Stomach (tissue), 9 donors: ENCODE measurements around the gene CA6. TPM values are rescaled to one million over a fixed set of nuclear protein-coding genes. Genes with fewer than 3 reads are reported as not detected.
A peak's percentile ranks its signal among the peaks of the same experiment; 100 is the strongest.

Experiments used
- DNase-seq, 2 donors: peaks; one replicate each; pipeline versions ENCODE4 v3.0.0 to v3.0.0-alpha.2; 2013 to 2019
- H3K27ac ChIP-seq, 5 donors: fragments of 200-600 bp in 4 of 5; sonication (generic) in 4 of 5; one replicate each; pipeline ENCODE4 v1.5.1; 2013 to 2019; ENCODE audit warnings: mild to moderate bottlenecking in 1 of 5, moderate library complexity in 1 of 5
- H3K27me3 ChIP-seq, 3 donors: fragments of 200-600 bp; sonication (generic); one replicate each; pipeline ENCODE4 v1.5.1; 2017 to 2019; ENCODE audit warnings: mixed run types in 1 of 3
- H3K36me3 ChIP-seq, 4 donors: fragments of 200-600 bp; sonication (generic); 1 replicate in 3 of 4; 2 replicates in 1 of 4; pipeline ENCODE4 v1.5.1; 2016 to 2019
- H3K4me1 ChIP-seq, 4 donors: fragments of 200-600 bp; sonication (generic); one replicate each; pipeline ENCODE4 v1.5.1; 2016 to 2019
- H3K4me3 ChIP-seq, 4 donors: fragments of 200-600 bp; sonication (generic) in 3 of 4; one replicate each; pipeline ENCODE4 v1.5.1; 2016 to 2019; ENCODE audit warnings: mild to moderate bottlenecking in 1 of 4
- H3K9me3 ChIP-seq, 4 donors: fragments of 200-600 bp; sonication (generic); one replicate each; pipeline ENCODE4 v1.5.1; 2016 to 2019
- EP300 ChIP-seq: sonication (generic); formaldehyde crosslinking; IDR thresholded peaks from one replicate; pipeline ENCODE4 v1.6.1; 2017; ENCODE audit warnings: antibody characterized with exemption
- POLR2A ChIP-seq, 4 donors: fragments of 450-650 bp; IDR thresholded peaks; one replicate each; pipeline ENCODE4 v1.6.1; 2016; ENCODE audit warnings: antibody characterized with exemption in 4 of 4, control low read depth in 2 of 4, mild to moderate bottlenecking in 1 of 4, moderate library complexity in 1 of 4
- POLR2AphosphoS5 ChIP-seq, 3 donors: sonication (generic); formaldehyde crosslinking; IDR thresholded peaks; one replicate each; pipeline ENCODE4 v1.6.1; 2016; ENCODE audit warnings: antibody characterized with exemption in 3 of 3
- WGBS, 5 donors: extraction: QIAGEN DNeasy Blood & Tissue Kit in 3 of 5; methylation state at CpG; one replicate each; pipeline versions ENCODE4 v1.1.5 to v1.1.7; 2013 to 2018; 5-methylcytosine and 5-hydroxymethylcytosine counted together
- intact Hi-C: fragments of 100-400 bp; cut with DNase I; formaldehyde crosslinking; loops from one replicate; pipeline ENCODE4 v1.15.1; 2023; ENCODE audit warnings: low total_unique reads
- polyA plus RNA-seq, 3 donors: library from polyadenylated mRNA; stranded (reverse); fragments of 200-250 nt; gene quantifications; one replicate each; pipeline ENCODE4 v1.2.3, GENCODE V29; 2013
- total RNA-seq, 5 donors: library from RNA; depleted of rRNA; stranded (reverse); fragments of >200 nt; gene quantifications; one replicate each; pipeline versions ENCODE4 v1.1.0 to v1.2.3, GENCODE V29; 2014 to 2016
- TF ChIP-seq, protein P1 (sequence below), 7 experiments: fragments of 450-650 bp in 4 of 7; fragments of 200-600 bp in 3 of 7; sonication (generic) in 3 of 7; IDR thresholded peaks; one replicate each; pipeline ENCODE4 v1.5.1; 2016 to 2019; ENCODE audit warnings: antibody characterized with exemption in 7 of 7, control low read depth in 2 of 7, mild to moderate bottlenecking in 1 of 7
- donor health status: healthy with polysubstance abuse.
- donor health status: Bipolar disorder and iron deficiency.
- donor health status: healthy.

Gene CA6
- total and polyA plus RNA-seq, 8 donors: not detected

DNA sequence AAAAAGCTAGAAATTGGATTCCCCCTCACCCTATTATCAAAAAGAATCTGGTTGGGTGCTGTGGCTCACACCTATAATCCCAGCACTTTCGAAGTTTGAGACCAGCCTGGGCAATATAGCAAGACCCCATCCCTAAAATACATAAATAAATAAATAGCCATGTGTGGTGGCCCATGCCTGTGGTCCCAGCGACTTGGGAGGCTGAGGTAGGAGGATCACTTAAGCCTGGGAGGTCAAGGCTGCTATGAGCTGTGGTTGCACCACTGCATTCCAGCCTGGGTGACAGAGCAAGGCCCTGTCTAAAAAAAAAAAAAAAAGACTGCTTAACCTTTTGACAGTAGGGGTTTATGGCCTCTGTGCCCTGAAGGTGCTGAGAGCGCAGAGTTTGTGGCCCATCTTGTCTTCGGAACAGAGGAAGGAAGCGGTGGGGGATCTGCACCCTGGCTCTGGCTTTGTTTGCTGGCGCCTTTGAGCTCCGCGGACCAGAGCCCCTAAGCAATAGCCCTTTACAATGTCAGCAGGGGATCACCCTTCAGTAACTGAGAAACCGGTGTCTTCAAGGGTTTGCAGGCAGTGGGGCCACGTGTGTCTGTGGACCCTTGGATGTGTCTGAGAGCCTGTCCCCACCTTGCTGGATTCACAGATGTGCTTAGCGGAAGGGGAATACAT, 58.5 kb downstream of the CA6 start:
- no peak overlapping the region for H3K4me3 ChIP-seq
- H3K27ac ChIP-seq: no peak overlapping the region
- no peaks in the 10 kb centered on the region for H3K36me3 ChIP-seq
- H3K9me3 ChIP-seq: no peaks in the 10 kb centered on the region
- DNase-seq: peak in 1 of 2 donors; percentile 26
- TF ChIP-seq EP300: no peak
- no peak for TF ChIP-seq POLR2A (IDR thresholded peaks at IDR 0.05)
- no peak for TF ChIP-seq POLR2AphosphoS5 (IDR thresholded peaks at IDR 0.05)
- TF ChIP-seq, protein P1, sequence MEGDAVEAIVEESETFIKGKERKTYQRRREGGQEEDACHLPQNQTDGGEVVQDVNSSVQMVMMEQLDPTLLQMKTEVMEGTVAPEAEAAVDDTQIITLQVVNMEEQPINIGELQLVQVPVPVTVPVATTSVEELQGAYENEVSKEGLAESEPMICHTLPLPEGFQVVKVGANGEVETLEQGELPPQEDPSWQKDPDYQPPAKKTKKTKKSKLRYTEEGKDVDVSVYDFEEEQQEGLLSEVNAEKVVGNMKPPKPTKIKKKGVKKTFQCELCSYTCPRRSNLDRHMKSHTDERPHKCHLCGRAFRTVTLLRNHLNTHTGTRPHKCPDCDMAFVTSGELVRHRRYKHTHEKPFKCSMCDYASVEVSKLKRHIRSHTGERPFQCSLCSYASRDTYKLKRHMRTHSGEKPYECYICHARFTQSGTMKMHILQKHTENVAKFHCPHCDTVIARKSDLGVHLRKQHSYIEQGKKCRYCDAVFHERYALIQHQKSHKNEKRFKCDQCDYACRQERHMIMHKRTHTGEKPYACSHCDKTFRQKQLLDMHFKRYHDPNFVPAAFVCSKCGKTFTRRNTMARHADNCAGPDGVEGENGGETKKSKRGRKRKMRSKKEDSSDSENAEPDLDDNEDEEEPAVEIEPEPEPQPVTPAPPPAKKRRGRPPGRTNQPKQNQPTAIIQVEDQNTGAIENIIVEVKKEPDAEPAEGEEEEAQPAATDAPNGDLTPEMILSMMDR (IDR thresholded peaks at IDR 0.05): no peak
- H3K27me3 ChIP-seq: no peaks in the 10 kb centered on the region
- intact Hi-C loops: no loop called here
- peaks cover 0 to 7% (median 6%) of the 10 kb centered on the region in 4 donors for H3K4me1 ChIP-seq
- WGBS, 5 donors: 80 to 88% (median 83%) methylated on average over 11 of the region's 11 CpGs

GRCh38 chr1:9004700-9005394, 59.2 kb downstream of the CA6 start:
- intact Hi-C loops: no loop called here
- no peaks in the 10 kb centered on the region for H3K9me3 ChIP-seq
- DNase-seq: peak; percentile 85 to 92
- no peak overlapping the region for H3K27ac ChIP-seq
- H3K4me1 ChIP-seq: peaks cover 0 to 7% (median 6%) of the 10 kb centered on the region in 4 donors
- WGBS, 5 donors: 49 to 79% (median 51%) methylated on average over 13 to 22 of the region's 22 CpGs
- no peaks in the 10 kb centered on the region for H3K27me3 ChIP-seq
- H3K36me3 ChIP-seq: no peaks in the 10 kb centered on the region
- no peak for TF ChIP-seq EP300
- TF ChIP-seq, protein P1 (IDR thresholded peaks at IDR 0.05): peak in 5 of 7 experiments; percentile 67 to 97 (median 92)
- H3K4me3 ChIP-seq: no peak overlapping the region

DNA sequence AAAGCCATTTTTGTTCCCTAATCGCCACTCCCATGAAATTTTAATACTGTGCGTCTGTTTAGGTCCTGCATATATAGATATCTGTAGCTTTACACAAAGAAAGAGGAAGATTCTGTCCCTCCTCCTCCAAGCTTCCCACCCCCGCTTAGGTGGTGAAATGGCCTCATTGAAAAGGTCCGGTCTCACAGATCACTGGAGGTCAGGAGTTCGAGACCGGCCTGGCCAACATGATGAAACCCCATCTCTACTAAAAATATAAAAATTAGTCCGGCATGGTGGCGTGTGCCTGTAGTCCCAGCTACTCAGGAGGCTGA, 59.7 kb downstream of the CA6 start:
- no peak overlapping the region for H3K4me3 ChIP-seq
- H3K27ac ChIP-seq: no peak overlapping the region
- whole genome bisulfite sequencing, 5 donors: 52 to 68% (median 61%) methylated on average over 7 to 8 of the region's 8 CpGs
- no peaks in the 10 kb centered on the region for H3K27me3 ChIP-seq
- no peak for TF ChIP-seq POLR2AphosphoS5 (IDR thresholded peaks at IDR 0.05)
- TF ChIP-seq EP300: no peak
- TF ChIP-seq, protein P1 (IDR thresholded peaks at IDR 0.05): no peak
- TF ChIP-seq POLR2A (IDR thresholded peaks at IDR 0.05): no peak
- no peaks in the 10 kb centered on the region for H3K36me3 ChIP-seq
- H3K4me1 ChIP-seq: peaks cover 0 to 10% (median 6%) of the 10 kb centered on the region in 4 donors
- intact Hi-C loops: no loop called here
- no peak for DNase-seq
- H3K9me3 ChIP-seq: no peaks in the 10 kb centered on the region

DNA sequence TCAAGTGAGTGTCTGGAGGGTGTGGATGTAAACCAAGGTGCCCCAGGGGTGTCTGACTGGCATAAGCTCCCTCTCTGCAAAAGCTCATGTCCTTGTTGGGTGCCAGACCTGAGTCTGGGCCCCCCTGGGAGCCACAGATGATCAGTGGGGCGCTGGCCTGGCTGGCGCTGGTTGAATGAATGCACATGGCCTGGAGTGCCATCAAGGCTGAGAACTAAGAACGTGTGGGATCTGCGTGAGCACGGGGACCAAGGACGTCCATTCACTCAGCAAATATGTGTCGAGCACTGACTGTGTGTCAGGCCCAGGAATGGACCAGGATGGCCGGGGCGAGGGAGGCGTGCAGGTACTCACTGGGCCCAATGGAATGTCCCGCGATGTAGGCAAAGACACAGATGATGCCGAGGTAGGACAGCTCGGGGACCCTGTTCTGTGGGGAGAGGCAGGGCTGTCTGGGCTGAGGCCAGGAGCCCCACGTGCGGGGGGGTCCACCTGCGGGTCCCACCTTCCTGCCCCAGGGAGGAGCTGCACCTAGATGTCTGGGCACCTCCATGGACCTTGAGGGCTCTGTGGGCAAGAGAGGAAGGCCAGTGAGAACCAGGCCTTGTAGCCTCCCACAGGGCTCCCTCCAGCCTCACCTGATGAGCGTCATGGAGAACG, 61.4 kb downstream of the CA6 start:
- Histone ChIP-seq H3K4me1 (peaks cover 0 to 10% (median 6%) of the 10 kb centered on the region in 4 donors), H3K27ac (no peak overlapping the region), H3K4me3 (no peak overlapping the region), H3K27me3 (no peaks in the 10 kb centered on the region), H3K9me3 (no peaks in the 10 kb centered on the region), H3K36me3 (no peaks in the 10 kb centered on the region)
- TF ChIP-seq POLR2AphosphoS5 (IDR thresholded peaks at IDR 0.05): no peak
- TF ChIP-seq EP300: no peak
- TF ChIP-seq, protein P1 (IDR thresholded peaks at IDR 0.05): no peak
- TF ChIP-seq POLR2A (IDR thresholded peaks at IDR 0.05): no peak
- intact Hi-C loops: no loop called here
- DNase-seq: no peak
- 87 to 95% (median 91%) methylated on average over 19 of the region's 19 CpGs for WGBS, 5 donors
